ENCODE data around the gene FBN1.
A peak's percentile ranks its signal among the peaks of the same experiment; 100 is the strongest.

FBN1 gene

GRCh38 chr15:48547286-48547685, 98.2 kb downstream of the FBN1 start:
- no peak for DNase-seq

GRCh38 chr15:48546296-48546695, 99.2 kb downstream of the FBN1 start:
- no peak for DNase-seq

- no peak for DNase-seq
These were observed 100.7 kb downstream of the FBN1 start for GRCh38 chr15:48544778-48545177.

GRCh38 chr15:48541341-48542278, 103.9 kb downstream of the FBN1 start:
- no peak for DNase-seq

GRCh38 chr15:48540756-48541155, 104.8 kb downstream of the FBN1 start:
- no peak for DNase-seq

- DNase-seq = no peak
These were observed 106.6 kb downstream of the FBN1 start for GRCh38 chr15:48538941-48539340.

GRCh38 chr15:48537271-48538113, 108.0 kb downstream of the FBN1 start:
- DNase-seq = no peak

- no peak for DNase-seq
These were observed 108.8 kb downstream of the FBN1 start for GRCh38 chr15:48536681-48537091.

GRCh38 chr15:48533982-48534381, 111.5 kb downstream of the FBN1 start:
- DNase-seq = no peak

GRCh38 chr15:48532946-48533345, 112.6 kb downstream of the FBN1 start:
- DNase-seq = no peak

GRCh38 chr15:48530528-48530927, 115.0 kb downstream of the FBN1 start:
- DNase-seq = no peak

GRCh38 chr15:48528921-48529320, 116.6 kb downstream of the FBN1 start:
- DNase-seq = no peak

- no peak for DNase-seq
These were observed 118.0 kb downstream of the FBN1 start for GRCh38 chr15:48527517-48527916.

- no peak for DNase-seq
These were observed 122.6 kb downstream of the FBN1 start for GRCh38 chr15:48522911-48523310.

GRCh38 chr15:48522123-48522522, 123.4 kb downstream of the FBN1 start:
- no peak for DNase-seq

GRCh38 chr15:48520376-48521155, 124.9 kb downstream of the FBN1 start:
- no peak for DNase-seq

GRCh38 chr15:48516121-48516520, 129.4 kb downstream of the FBN1 start:
- DNase-seq = no peak

- DNase-seq = no peak
These were observed 130.0 kb downstream of the FBN1 start for GRCh38 chr15:48515500-48515899.

- DNase-seq = no peak
These were observed 131.2 kb downstream of the FBN1 start for GRCh38 chr15:48514103-48514816.

GRCh38 chr15:48510976-48511375, 134.5 kb downstream of the FBN1 start:
- DNase-seq = no peak

- peak; percentile 1 to 14 for DNase-seq
These were observed 138.0 kb downstream of the FBN1 start for GRCh38 chr15:48507416-48508065.

GRCh38 chr15:48505067-48505466, 140.4 kb downstream of the FBN1 start:
- DNase-seq = no peak
